Neural cell (in vitro differentiated cells): ENCODE measurements around the gene RAB6C.
"Not testable (repeated sequence)": the region's sequence is repeated elsewhere in the genome, so short reads cannot be mapped to it uniquely, and the experiment has no call there.

Experiments used
- CTCF ChIP-seq: fragments of 450-650 bp; IDR thresholded peaks from 2 replicates; pipeline ENCODE4 v1.5.1; 2014; ENCODE audit warnings: antibody characterized with exemption, mild to moderate bottlenecking, moderate library complexity; ENCODE audit not compliant: poor library complexity, severe bottlenecking
- EZH2 ChIP-seq: fragments of 200-600, 300-800 bp; shearing (Covaris generic), sonication (generic); IDR thresholded peaks from 2 replicates; pipeline ENCODE4 v1.6.1; 2014; ENCODE audit warnings: antibody characterized with exemption, low read length, borderline replicate concordance, mild to moderate bottlenecking; ENCODE audit not compliant: insufficient read depth, poor library complexity, severe bottlenecking
- POLR2AphosphoS5 ChIP-seq: IDR thresholded peaks from 2 replicates; pipeline ENCODE4 v1.6.1; 2012

GRCh38 chr2:130025931-130026330 is 46.5 kb downstream of the RAB6C start:
- TF ChIP-seq POLR2AphosphoS5, EZH2, CTCF: not testable (repeated sequence)
